HG03575 (cell line): ENCODE results near the gene NUDCD2.
"Not testable (repeated sequence)": the region's sequence is repeated elsewhere in the genome, so short reads cannot be mapped to it uniquely, and the experiment has no call there.

Experiments used
- ATAC-seq: cut with Tn5 transposase; IDR thresholded peaks from one replicate; pipeline ENCODE4 v1.9.1; 2021; ENCODE audit not compliant: unreplicated experiment, insufficient number of reproducible peaks, low FRiP score; ENCODE audit errors: extremely low read depth

NUDCD2 gene

GRCh38 chr5:163437309-163438182, 22.4 kb downstream of the NUDCD2 start, which contains the start of gene CCNG1:
Gene CCNG1 (plus strand): TSS chr5:163437595. CDS start chr5:163439257, 1,662 bp downstream.
- ATAC-seq, result peak; percentile 96

DNA sequence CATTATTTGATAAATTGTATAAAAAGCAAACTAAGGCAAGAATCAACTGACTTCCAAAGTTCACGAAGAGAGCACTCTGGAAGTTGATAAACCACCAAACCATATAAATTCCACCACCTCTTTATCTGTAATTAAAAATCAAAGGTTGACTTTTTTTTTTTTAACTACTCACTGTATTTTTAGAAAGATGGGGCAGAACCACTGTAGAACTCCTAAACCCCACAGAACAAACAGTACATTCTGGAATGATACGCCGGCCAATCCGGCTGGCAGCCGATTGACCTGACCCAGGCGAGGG, 22.9 kb downstream of the NUDCD2 start:
- ATAC-seq, result no peak

- no peak for ATAC-seq
These were observed 23.4 kb downstream of the NUDCD2 start for GRCh38 chr5:163436515-163436914.

DNA sequence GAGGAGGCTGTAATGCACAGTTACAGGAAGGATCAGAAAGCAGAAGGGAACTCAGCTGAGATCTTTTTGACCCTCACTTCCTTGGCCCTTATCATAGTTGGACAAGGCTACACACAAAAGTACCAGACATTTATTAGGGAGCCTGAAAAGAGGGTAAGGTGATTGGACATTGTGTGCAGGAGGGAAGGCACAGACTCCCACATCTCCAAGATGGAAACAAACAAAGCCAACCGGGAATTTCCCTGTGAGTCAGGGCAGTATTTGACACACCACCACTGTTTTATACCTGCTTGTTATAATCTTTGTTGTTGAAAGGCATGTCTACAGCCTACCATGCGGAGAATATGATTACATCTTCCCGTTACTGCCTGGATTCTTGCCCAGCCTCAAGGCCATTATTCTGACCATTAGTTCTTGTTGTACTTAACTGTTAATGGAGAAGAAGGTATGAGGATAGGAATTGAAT, 25.5 kb downstream of the NUDCD2 start:
- ATAC-seq, result no peak

GRCh38 chr5:163433271-163433670, 26.6 kb downstream of the NUDCD2 start:
- ATAC-seq, result no peak

GRCh38 chr5:163432544-163432943, 27.4 kb downstream of the NUDCD2 start:
- ATAC-seq, result no peak

DNA sequence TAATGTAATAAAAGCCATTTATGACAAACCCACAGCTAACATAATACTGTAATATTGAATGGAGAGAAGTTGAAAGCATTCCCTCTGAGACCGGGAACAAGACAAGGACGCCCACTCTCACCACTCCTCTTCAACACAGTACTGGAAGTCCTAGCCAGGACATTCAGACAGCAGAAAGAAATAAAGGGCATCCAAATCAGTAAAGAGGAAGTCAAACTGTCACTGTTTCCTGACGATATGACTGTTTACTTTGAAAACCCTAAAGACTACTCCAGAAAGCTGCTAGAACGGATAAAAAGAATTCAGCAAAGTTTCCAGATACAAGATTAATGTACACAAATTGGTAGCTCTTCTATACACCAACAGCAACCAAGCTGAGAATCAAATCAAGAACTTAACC, 33.8 kb downstream of the NUDCD2 start:
- ATAC-seq, result not testable (repeated sequence)

GRCh38 chr5:163424836-163425235, 35.1 kb downstream of the NUDCD2 start:
- ATAC-seq, result no peak

GRCh38 chr5:163415673-163416072, 44.2 kb downstream of the NUDCD2 start:
- not testable (repeated sequence) for ATAC-seq

DNA sequence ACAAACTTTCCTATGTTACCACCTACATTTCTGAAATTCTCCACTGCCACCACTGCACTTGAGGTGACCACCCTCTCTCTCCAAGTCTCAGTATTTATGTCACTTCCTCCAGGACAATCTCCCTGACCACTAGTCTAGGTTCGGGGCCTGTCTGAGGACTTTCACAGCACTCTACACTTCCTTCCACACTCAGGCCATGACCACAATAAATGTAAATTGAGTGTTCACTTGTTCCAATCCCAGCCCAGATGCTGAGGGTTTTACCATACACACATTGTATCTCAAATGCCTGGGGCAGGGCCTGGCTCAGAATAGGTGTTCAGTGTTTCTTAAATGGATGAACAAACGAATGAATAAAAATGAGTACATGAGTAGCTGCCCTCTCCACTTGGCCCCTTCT, 49.4 kb downstream of the NUDCD2 start:
- no peak for ATAC-seq

DNA sequence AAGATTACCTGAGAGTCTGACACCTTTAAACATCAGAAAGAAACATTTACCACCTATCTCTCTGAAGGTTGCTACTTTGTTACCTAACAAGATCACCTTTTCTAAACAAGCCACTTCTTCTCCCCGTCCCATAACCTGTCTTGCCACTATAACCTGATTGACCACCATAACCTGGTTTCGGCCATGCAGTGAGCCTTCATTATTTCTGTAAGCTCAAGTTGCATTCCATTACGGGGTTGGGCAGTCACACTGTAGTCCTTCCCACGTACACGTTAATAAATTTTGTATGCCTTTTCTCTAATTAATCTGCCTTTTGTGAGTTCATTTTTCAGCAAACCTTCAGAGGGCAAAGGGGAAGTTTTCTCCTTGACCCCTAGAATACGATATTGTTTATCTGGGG, 50.5 kb downstream of the NUDCD2 start:
- no peak for ATAC-seq

GRCh38 chr5:163408311-163408923, 51.5 kb downstream of the NUDCD2 start:
- ATAC-seq, result peak; percentile 37

- peak; percentile 91 for ATAC-seq
These were observed 52.8 kb downstream of the NUDCD2 start for GRCh38 chr5:163407034-163407655.

DNA sequence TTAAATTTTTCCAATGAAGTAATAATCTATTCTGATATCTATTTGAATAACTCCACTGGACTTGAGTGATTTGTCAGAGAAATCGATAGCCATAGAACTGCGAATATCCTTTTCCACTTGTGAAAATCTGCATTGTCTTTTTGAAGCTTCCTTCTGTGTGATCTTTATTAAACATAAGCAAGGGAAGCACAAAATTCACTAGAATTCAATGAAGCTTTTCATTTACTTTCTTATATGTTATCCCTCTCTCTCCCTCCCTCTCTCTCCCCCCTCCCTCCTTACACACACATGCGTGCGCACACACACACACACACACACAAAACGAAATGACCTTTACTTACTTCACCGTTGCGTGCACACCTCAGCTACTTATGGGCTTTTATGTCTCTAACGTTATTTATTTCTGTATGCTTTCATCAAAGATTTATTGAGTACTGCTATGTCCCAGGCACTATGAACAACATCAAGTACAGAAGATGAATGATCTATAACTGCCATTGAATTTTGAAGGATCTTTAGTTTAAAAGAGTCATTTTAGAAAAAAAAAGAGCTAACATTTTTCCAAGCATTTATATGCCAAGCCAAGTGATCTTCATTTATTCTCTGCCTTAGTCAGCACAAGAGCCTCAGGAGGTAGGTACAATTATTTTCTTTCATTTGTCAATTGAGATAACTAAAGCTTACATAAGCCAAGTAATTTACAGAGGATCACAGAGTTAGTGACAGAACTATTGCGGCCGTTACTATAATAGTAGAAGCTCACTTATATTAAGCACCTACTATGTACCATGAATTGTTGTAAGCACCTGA, 55.3 kb downstream of the NUDCD2 start:
- ATAC-seq, result no peak

GRCh38 chr5:163402007-163402406, 57.9 kb downstream of the NUDCD2 start:
- no peak for ATAC-seq

- no peak for ATAC-seq
These were observed 58.6 kb downstream of the NUDCD2 start for GRCh38 chr5:163401271-163401670.

DNA sequence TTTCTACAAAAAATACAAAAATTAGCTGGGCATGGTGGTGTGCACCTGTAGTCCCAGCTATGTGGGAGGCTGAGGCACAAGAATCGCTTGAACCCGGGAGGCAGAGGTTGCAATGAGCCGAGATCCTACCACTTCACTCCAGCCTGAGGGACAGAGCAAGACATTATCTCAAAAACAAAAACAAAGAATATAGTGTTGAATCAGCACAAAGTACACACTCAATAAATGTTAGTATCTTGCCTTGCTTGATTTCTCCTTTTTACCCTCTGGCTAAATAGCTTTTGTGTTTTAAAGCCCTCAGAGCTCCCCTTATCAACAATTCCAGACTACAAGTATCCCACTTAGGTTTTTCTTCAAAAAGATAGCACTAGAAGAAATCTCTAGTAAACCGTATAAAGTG, 60.0 kb downstream of the NUDCD2 start:
- no peak for ATAC-seq

DNA sequence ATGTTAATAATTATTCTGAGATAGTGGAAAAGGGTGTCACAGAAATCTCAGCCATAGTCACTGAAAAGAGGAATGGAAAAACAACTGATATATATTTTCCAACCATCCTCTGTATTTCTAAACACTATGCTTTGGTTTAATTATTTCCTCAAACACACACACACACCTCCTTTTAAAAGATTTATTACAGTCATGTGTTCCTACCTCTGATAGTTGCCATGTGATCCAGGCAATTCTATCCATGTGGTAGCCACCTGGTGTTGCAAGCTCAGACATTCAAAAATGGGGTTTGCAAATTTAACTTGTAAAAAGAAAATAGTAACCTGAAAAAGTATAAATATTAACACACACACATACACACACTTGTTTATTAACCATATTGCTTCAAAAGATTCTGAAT, 62.5 kb downstream of the NUDCD2 start:
- no peak for ATAC-seq

- not testable (repeated sequence) for ATAC-seq
These were observed 63.0 kb downstream of the NUDCD2 start for GRCh38 chr5:163396818-163397340.
